NCI-H2227 treated with DMSO at 0.1 percent for 48 hours (cell line): ENCODE data around the gene THSD1.
A peak's percentile ranks its signal among the peaks of the same experiment; 100 is the strongest.

Source experiments
- DNase-seq: peaks from one replicate; lab custom pipeline; 2025; lab: John Stamatoyannopoulos, UW

THSD1 gene

GRCh38 chr13:52405767-52406494, at the start of gene THSD1:
Gene THSD1 (minus strand): TSS chr13:52406172. CDS start chr13:52402600, 3,572 bp downstream.
- no peak for DNase-seq

- peak; percentile 59 for DNase-seq
Observed at GRCh38 chr13:52455677-52456041, 49.7 kb upstream of the THSD1 start.

- peak; percentile 90 for DNase-seq
Observed at GRCh38 chr13:52454820-52455676, 49.1 kb upstream of the THSD1 start, which contains the start of gene CKAP2. Gene CKAP2 (plus strand): TSS chr13:52455478. CDS start chr13:52455557, 79 bp downstream.

GRCh38 chr13:52454459-52454819, 48.5 kb upstream of the THSD1 start:
- DNase-seq = no peak

- DNase-seq = no peak
Observed at GRCh38 chr13:52452470-52452869, 46.5 kb upstream of the THSD1 start.

- no peak for DNase-seq
Observed at GRCh38 chr13:52451135-52451804, 45.3 kb upstream of the THSD1 start.

GRCh38 chr13:52450793-52451116, 44.8 kb upstream of the THSD1 start:
- no peak for DNase-seq

- DNase-seq = peak; percentile 82
Observed at GRCh38 chr13:52450012-52450792, 44.2 kb upstream of the THSD1 start, which contains the start of gene VPS36. Gene VPS36 (minus strand): TSS chr13:52450634. CDS start chr13:52450594, 40 bp downstream.

- no peak for DNase-seq
Observed at GRCh38 chr13:52449331-52450011, 43.5 kb upstream of the THSD1 start.

- no peak for DNase-seq
Observed at GRCh38 chr13:52447815-52448552, 42.0 kb upstream of the THSD1 start.

GRCh38 chr13:52447354-52447753, 41.4 kb upstream of the THSD1 start:
- DNase-seq = no peak

- DNase-seq = no peak
Observed at GRCh38 chr13:52446265-52446664, 40.3 kb upstream of the THSD1 start.

GRCh38 chr13:52432456-52432855, 26.5 kb upstream of the THSD1 start:
- no peak for DNase-seq

- no peak for DNase-seq
Observed at GRCh38 chr13:52428295-52428694, 22.3 kb upstream of the THSD1 start.

GRCh38 chr13:52421216-52421615, 15.2 kb upstream of the THSD1 start:
- DNase-seq = no peak

- no peak for DNase-seq
Observed at GRCh38 chr13:52419080-52419479, 13.1 kb upstream of the THSD1 start.

GRCh38 chr13:52414963-52415362, 9.0 kb upstream of the THSD1 start:
- DNase-seq = no peak

- DNase-seq = no peak
Observed at GRCh38 chr13:52414051-52414450, 8.1 kb upstream of the THSD1 start.

GRCh38 chr13:52412128-52412527, 6.2 kb upstream of the THSD1 start:
- DNase-seq = no peak

GRCh38 chr13:52411629-52412028, 5.7 kb upstream of the THSD1 start:
- DNase-seq = no peak
